ENCODE data around the gene PNPLA8.

- TF ChIP-seq CTCF (IDR thresholded peaks at IDR 0.05) (no peak), POLR2A (IDR thresholded peaks at IDR 0.05) (no peak)
Measured at GRCh38 chr7:108430664-108431063, 95.3 kb downstream of the PNPLA8 start.

Data from heart left ventricle (tissue), 13 donors.